Endothelial cell of umbilical vein (primary cell): Measurements from ENCODE around the gene CNST. TPM values are rescaled to one million over a fixed set of nuclear protein-coding genes. Genes with fewer than 3 reads are reported as not detected.

ENCODE experiments used
- BruUV-seq: library from RNA; stranded (reverse); fragments of 400-500 nt; replicated peaks from 2 replicates; lab custom pipeline; 2021; lab: Mats Ljungman, UMichigan
- CTCF ChIA-PET: fragments of 300-600, 350-600 bp; sonication (Branson Sonifier 250); formaldehyde crosslinking; loops from one replicate; lab custom pipeline; 2021; ENCODE audit warnings: antibody characterized with exemption, inconsistent platforms; lab: Charles Lee
- POLR2A ChIA-PET: fragments of 300-600, 350-600 bp; sonication (Branson Sonifier 250); formaldehyde crosslinking; loops from one replicate; lab custom pipeline; 2021; ENCODE audit warnings: antibody characterized with exemption, inconsistent platforms; lab: Charles Lee
- DNase-seq: peaks from one replicate; pipeline ENCODE4 v3.0.0-alpha.2; 2011; ENCODE audit warnings: low read depth, low spot score
- FAIRE-seq: peaks from 2 replicates; lab custom pipeline; 2011; peaks lifted over from hg19 to GRCh38; lab: Jason Lieb, UNC
- H2AFZ ChIP-seq: 2 replicates; pipeline ENCODE4 v1.6.0; 2012; ENCODE audit warnings: low read depth, low read length, control low read depth, inconsistent platforms
- H3K27ac ChIP-seq: 2 replicates; pipeline ENCODE4 v1.5.1; 2011; ENCODE audit warnings: low read depth, mild to moderate bottlenecking, control low read depth, low read length, moderate library complexity; ENCODE audit not compliant: insufficient read depth
- H3K27me3 ChIP-seq, 2 experiments: 2 replicates each; pipeline versions ENCODE4 v1.6.0 to v1.6.1; 2011; ENCODE audit warnings: low read length in 2 of 2, mixed read lengths in 1 of 2; ENCODE audit not compliant: control insufficient read depth in 2 of 2, insufficient read depth in 2 of 2
- H3K36me3 ChIP-seq, 2 experiments: 2 replicates in 1 of 2; 3 replicates in 1 of 2; pipeline ENCODE4 v1.5.1; 2011; ENCODE audit warnings: low read length in 2 of 2, mild to moderate bottlenecking in 1 of 2, moderate library complexity in 1 of 2; ENCODE audit not compliant: control insufficient read depth in 2 of 2, insufficient read depth in 2 of 2; ENCODE audit errors: extremely low read depth in 1 of 2
- H3K4me1 ChIP-seq: 3 replicates; pipeline ENCODE4 v1.5.1; 2011; ENCODE audit warnings: mild to moderate bottlenecking, low read length; ENCODE audit not compliant: control insufficient read depth, insufficient read depth; ENCODE audit errors: extremely low read depth
- H3K4me2 ChIP-seq: 2 replicates; pipeline ENCODE4 v1.6.1; 2011; ENCODE audit warnings: low read length, control low read depth, mixed read lengths; ENCODE audit not compliant: insufficient read depth
- H3K4me3 ChIP-seq, 3 experiments: fragments of 200-600 bp in 1 of 3; sonication (generic), shearing (Covaris generic) in 1 of 3; replicated peaks in 1 of 3; 2 replicates each; pipeline ENCODE4 v1.5.1; 2011 to 2016; ENCODE audit warnings: control low read depth in 3 of 3, low read length in 3 of 3, mild to moderate bottlenecking in 2 of 3, inconsistent platforms in 1 of 3, low read depth in 1 of 3, moderate library complexity in 1 of 3; ENCODE audit not compliant: insufficient read depth in 1 of 3
- H3K79me2 ChIP-seq: 2 replicates; pipeline ENCODE4 v1.6.0; 2012; ENCODE audit warnings: low read length, inconsistent platforms; ENCODE audit not compliant: control insufficient read depth, insufficient read depth
- H3K9ac ChIP-seq: replicated peaks from 2 replicates; pipeline ENCODE3; 2011; ENCODE audit warnings: low read length, control low read depth; ENCODE audit not compliant: insufficient read depth; ENCODE audit errors: extremely low read depth
- H3K9me1 ChIP-seq: replicated peaks from 3 replicates; pipeline ENCODE4 v1.6.0; 2011; ENCODE audit warnings: mild to moderate bottlenecking, low read length; ENCODE audit not compliant: control insufficient read depth, insufficient read depth; ENCODE audit errors: extremely low read depth
- H3K9me3 ChIP-seq: replicated peaks from 2 replicates; pipeline ENCODE4 v1.5.1; 2012; ENCODE audit warnings: low read length, inconsistent platforms; ENCODE audit not compliant: control insufficient read depth, insufficient read depth
- H4K20me1 ChIP-seq: replicated peaks from 2 replicates; pipeline ENCODE3; 2011; ENCODE audit warnings: mild to moderate bottlenecking, low read length; ENCODE audit not compliant: control insufficient read depth, insufficient read depth; ENCODE audit errors: extremely low read depth
- CTCF ChIP-seq, 2 donors: IDR thresholded peaks; 1 replicate in 1 of 2; 2 replicates in 1 of 2; pipeline ENCODE4 v1.5.1; 2011; ENCODE audit warnings: low read length in 2 of 2, mild to moderate bottlenecking in 2 of 2, moderate library complexity in 2 of 2, control low read depth in 1 of 2, inconsistent platforms in 1 of 2, low read depth in 1 of 2; ENCODE audit not compliant: insufficient read depth in 1 of 2; ENCODE audit errors: extremely low read depth in 1 of 2
- EZH2 ChIP-seq: IDR thresholded peaks from 2 replicates; pipeline ENCODE4 v1.6.1; 2012; ENCODE audit warnings: borderline replicate concordance, low read depth, mild to moderate bottlenecking, moderate library complexity, low read length, inconsistent platforms; ENCODE audit not compliant: severe bottlenecking
- GATA2 ChIP-seq: IDR thresholded peaks from 2 replicates; pipeline ENCODE4 v1.7.0; 2011; ENCODE audit warnings: low read depth, mild to moderate bottlenecking, moderate library complexity, mixed read lengths, low read length; ENCODE audit not compliant: insufficient read length, insufficient read depth
- JUN ChIP-seq: IDR thresholded peaks from 2 replicates; pipeline ENCODE4 v1.6.1; 2011; ENCODE audit warnings: borderline replicate concordance, low read depth; ENCODE audit not compliant: insufficient read length, insufficient read depth
- MAX ChIP-seq: IDR thresholded peaks from 2 replicates; pipeline ENCODE4 v1.6.1; 2011; ENCODE audit not compliant: insufficient read depth, insufficient read length
- MYC ChIP-seq: IDR thresholded peaks from one replicate; pipeline ENCODE4 v1.6.1; 2011; ENCODE audit warnings: mild to moderate bottlenecking, low read depth, low read length
- POLR2AphosphoS5 ChIP-seq: IDR thresholded peaks from 2 replicates; pipeline ENCODE4 v1.6.1; 2012; ENCODE audit warnings: low read depth, mild to moderate bottlenecking, control low read depth, low read length, moderate library complexity; ENCODE audit not compliant: insufficient read depth
- dilution Hi-C: fragments of 300-500 bp; cut with MboI; formaldehyde crosslinking; loops from one replicate; pipeline ENCODE4 v1.15.0; 2019; ENCODE audit warnings: low sequenced_read_pairs; ENCODE audit not compliant: extremely low pct_ligation_motif_present
- intact Hi-C: fragments of 100-400 bp; cut with micrococcal nuclease; formaldehyde crosslinking; loops from one replicate; pipeline ENCODE4 v1.10.0; 2022
- polyA plus RNA-seq, 4 experiments: library from polyadenylated mRNA; depleted of rRNA in 3 of 4; stranded (reverse) in 3 of 4; unstranded in 1 of 4; fragments of >200 nt; gene quantifications; 2 replicates each; pipeline versions ENCODE4 v1.2.1 to v1.2.3, GENCODE V29; 2011 to 2012; ENCODE audit warnings: missing spikeins in 1 of 4
- total RNA-seq: library from RNA; stranded (reverse); gene quantifications from 2 replicates; pipeline ENCODE4 v1.2.3, GENCODE V29; 2021

The CNST gene
- total and polyA plus RNA-seq, 2 donors (not counting 3 experiments of a cell fraction or from before 2014, with no cell fraction given) = 6.3 to 18.1 TPM

GRCh38 chr1:246597971-246598370 lies 31.7 kb downstream of the CNST start:
- BruUV-seq = no TSS peak
- no peaks in the 10 kb centered on the region for H3K9me1 ChIP-seq
- TF ChIP-seq GATA2 (no peak), POLR2AphosphoS5 (no peak), MYC (no peak), MAX (no peak), EZH2 (no peak), JUN (no peak), CTCF (IDR thresholded peaks at IDR 0.05; ENCODE audit: extremely low read depth in 1 of 2, insufficient read depth in 1 of 2, low read depth in 1 of 2, low read length in 2 of 2) (no peak)
- no peak overlapping the region for H3K4me2 ChIP-seq
- H3K27me3 ChIP-seq = no peaks in the 10 kb centered on the region
- H3K4me1 ChIP-seq = no peaks in the 10 kb centered on the region
- H4K20me1 ChIP-seq = no peaks in the 10 kb centered on the region
- no peaks in the 10 kb centered on the region for H3K9me3 ChIP-seq
- no peaks in the 10 kb centered on the region for H3K36me3 ChIP-seq
- dilution Hi-C loops = no loop called here
- DNase-seq = no peak
- H2AFZ ChIP-seq = no peak overlapping the region
- no peak overlapping the region for H3K27ac ChIP-seq
- no peak overlapping the region for H3K4me3 ChIP-seq
- no peak for FAIRE-seq
- no peak overlapping the region for H3K9ac ChIP-seq
- intact Hi-C loops = no loop called here
- ChIA-PET POLR2A (no interaction called here), CTCF (interaction anchor here (0.8 to 1.1 kb wide), 2 partner anchors 11 to 16 kb away, joined by 3 to 4 read pairs; no protein-coding TSS in a partner anchor)
- H3K79me2 ChIP-seq = peaks cover 20% of the 10 kb centered on the region
